ENCODE results near the gene SLC4A1.

- TF ChIP-seq SIN3A (IDR thresholded peaks at IDR 0.05; ENCODE audit: borderline replicate concordance, low read depth, low read length) (no peak), CTCF (IDR thresholded peaks at IDR 0.05) (no peak), EZH2phosphoT487 (IDR thresholded peaks at IDR 0.05; ENCODE audit: borderline replicate concordance, low read depth) (no peak), EP300 (IDR thresholded peaks at IDR 0.05; ENCODE audit: borderline replicate concordance in 1 of 2, low read depth in 1 of 2, low read length in 1 of 2) (no peak), JUND (IDR thresholded peaks at IDR 0.05) (no peak), MEF2A (IDR thresholded peaks at IDR 0.05; ENCODE audit: borderline replicate concordance, low read depth) (no peak), MAX (IDR thresholded peaks at IDR 0.05; ENCODE audit: low read depth) (no peak), GABPA (IDR thresholded peaks at IDR 0.05; ENCODE audit: low read depth) (no peak), YY1 (IDR thresholded peaks at IDR 0.05; ENCODE audit: low read depth) (no peak), POLR2AphosphoS5 (IDR thresholded peaks at IDR 0.05; ENCODE audit: low read depth, low read length) (no peak), FOXM1 (IDR thresholded peaks at IDR 0.05; ENCODE audit: low read depth) (no peak), RFX5 (IDR thresholded peaks at IDR 0.05; ENCODE audit: low read length) (no peak), TEAD4 (IDR thresholded peaks at IDR 0.05; ENCODE audit: borderline replicate concordance, insufficient read depth) (no peak)
These were observed 15.5 kb upstream of the SLC4A1 start for GRCh38 chr17:44283344-44284023.
